HG02798 (cell line): Measurements from ENCODE around the gene SPDYE2.
A peak's percentile ranks its signal among the peaks of the same experiment; 100 is the strongest.
"Not testable (repeated sequence)": the region's sequence is repeated elsewhere in the genome, so short reads cannot be mapped to it uniquely, and the experiment has no call there.

Experiments used
- ATAC-seq: cut with Tn5 transposase; IDR thresholded peaks from one replicate; pipeline ENCODE4 v1.9.1; 2021; ENCODE audit warnings: mild to moderate bottlenecking; ENCODE audit not compliant: unreplicated experiment, poor library complexity

SPDYE2 gene, protein sequence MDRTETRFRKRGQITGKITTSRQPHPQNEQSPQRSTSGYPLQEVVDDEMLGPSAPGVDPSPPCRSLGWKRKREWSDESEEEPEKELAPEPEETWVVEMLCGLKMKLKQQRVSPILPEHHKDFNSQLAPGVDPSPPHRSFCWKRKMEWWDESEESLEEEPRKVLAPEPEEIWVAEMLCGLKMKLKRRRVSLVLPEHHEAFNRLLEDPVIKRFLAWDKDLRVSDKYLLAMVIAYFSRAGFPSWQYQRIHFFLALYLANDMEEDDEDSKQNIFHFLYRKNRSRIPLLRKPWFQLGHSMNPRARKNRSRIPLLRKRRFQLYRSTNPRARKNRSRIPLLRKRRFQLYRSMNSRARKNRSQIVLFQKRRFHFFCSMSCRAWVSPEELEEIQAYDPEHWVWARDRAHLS

DNA sequence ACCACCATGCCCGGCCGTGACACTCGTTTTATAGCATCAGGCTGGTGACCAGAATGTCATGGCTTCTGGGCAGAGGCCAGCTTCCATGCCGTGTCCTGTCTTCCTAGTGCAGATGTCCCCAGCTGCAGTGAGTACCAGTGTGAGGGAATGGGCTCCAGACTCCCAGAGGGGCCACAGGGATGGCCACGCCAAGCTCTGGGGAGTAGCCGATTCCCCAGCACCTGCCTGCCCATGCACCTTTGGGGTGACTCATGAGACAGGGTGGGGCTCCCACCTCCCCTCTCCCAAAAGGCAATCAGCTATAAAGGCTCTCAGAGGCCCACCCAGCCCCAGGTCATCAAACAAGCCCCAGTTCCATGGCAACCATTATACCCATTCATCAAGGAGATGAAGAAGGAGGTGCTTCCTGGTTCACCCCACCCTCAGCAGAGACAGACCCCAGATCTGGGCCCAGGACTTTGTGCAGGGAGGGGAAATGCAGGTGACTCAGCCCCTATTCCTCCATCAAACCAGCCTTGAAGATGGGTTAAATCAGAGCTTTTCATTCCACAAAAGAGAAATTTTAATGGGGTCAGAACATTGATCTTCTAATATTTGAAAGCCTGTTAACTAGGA lies at the start of gene SPDYE2:
SPDYE2 (plus strand) TSS at position 419 of the 615 bp plus-strand sequence. CDS start 2,030 bp downstream, outside the sequence.
- not testable (repeated sequence) for ATAC-seq

DNA sequence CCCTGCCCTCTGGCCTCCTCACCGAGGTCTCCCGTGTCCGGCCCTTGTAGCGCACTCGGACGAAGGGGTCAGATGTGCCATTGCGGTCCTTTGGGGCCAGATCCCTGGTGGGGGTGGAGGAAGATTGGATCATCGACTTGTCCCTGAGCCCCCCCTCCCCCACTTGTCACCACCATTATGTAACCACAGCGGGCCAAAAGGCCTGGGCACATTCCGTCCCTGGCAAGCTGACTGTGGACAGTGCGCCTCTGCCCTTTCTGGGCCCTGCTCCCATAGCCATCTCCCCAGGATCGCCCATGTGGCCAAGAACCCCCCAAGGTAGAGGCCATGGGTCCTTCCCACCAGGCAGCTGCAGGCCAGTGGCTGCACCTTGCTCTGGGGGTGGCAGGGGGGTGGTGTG lies 47.9 kb upstream of the SPDYE2 start:
- ATAC-seq = not testable (repeated sequence)

DNA sequence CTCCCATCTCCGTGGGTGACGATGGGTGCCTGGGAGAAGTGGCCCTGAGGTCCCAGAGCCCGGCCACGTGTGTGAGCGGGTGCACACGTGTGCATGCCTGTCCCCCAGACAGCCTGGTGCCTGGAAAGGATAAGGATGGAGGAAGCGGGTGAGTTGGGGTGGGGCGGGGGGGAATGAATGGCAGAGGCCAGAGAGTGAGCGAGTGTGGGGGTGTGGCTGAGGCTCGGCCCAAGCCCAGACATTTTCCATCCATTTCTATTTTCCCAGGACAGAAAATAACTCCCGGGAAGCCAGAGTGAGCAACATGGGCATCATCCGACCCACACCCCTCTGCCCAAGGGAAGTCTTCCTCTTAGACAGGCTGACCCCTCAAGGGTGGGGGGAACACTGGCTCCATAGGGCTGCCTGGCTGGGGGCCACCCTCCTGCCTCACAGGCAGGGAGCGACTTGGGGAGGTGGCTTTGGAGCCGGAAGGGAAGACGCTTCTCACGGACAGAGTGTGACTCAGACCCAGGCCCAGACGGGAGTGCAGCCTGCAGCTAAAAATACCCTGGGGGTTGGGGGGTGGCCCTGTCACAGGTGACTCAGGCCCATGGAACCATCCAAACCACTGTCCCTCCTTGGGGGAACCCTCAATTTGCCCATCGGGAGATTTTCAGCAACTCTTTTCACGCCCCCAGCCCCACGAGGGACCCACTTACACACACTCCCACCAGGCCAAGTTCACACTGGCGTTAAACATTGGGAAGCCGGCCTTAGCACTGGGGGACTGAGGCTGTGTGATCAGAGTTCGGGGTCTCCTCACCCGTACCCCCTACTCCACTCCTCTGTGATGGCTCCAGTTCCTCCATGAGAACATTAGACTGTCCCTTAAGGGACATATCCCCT lies 45.5 kb upstream of the SPDYE2 start:
- not testable (repeated sequence) for ATAC-seq

DNA sequence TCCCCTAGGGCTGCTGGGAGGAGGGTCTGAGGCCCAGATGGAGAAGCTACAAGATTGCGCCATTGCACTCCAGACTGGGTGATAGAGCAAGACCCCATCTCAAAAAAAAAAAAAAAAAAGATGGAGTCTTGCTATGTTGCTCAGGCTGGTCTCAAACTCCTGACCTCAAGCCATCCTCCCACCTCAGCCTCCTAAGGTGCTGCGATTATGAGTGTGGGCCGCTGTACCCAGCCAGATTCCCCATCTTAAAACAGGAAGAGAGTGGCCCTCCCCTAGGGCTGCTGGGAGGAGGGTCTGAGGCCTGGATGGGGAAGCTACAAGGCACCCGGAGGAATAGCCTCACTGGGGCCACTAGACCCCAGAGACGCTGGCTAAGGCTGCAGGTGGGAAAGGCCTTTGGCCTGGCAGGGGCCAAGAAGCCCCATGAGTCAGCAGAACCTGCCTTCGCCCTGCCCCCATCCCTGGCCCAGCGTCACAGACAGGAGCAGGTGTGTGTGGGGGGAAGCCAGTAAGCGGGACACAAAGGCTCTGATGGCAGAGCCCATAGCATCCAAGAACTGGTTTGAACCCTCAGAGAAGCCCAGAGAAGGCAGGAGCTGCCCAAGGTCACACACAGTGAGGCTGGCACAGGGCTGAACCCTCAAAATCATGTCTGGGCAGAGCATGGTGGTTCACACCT lies 43.5 kb upstream of the SPDYE2 start:
- ATAC-seq = not testable (repeated sequence)

DNA sequence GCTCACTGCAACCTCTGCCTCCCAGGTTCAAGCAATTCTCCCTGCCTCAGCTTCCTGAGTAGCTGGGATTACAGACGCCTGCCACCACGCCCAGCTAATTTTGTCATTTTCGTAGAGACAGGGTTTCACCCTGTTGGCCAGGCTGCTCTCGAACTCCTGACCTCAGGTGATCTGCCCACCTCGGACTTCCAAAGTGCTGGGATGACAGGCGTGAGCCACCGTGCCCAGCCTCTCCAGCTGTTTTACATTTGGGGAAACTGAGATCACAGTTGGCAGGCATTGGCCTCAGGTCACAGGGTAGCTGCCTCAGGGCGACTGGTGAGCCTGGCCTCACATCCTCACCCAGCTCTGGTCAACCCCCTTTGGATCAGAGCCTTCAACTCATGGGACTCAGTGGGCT lies 40.5 kb upstream of the SPDYE2 start:
- ATAC-seq = not testable (repeated sequence)

DNA sequence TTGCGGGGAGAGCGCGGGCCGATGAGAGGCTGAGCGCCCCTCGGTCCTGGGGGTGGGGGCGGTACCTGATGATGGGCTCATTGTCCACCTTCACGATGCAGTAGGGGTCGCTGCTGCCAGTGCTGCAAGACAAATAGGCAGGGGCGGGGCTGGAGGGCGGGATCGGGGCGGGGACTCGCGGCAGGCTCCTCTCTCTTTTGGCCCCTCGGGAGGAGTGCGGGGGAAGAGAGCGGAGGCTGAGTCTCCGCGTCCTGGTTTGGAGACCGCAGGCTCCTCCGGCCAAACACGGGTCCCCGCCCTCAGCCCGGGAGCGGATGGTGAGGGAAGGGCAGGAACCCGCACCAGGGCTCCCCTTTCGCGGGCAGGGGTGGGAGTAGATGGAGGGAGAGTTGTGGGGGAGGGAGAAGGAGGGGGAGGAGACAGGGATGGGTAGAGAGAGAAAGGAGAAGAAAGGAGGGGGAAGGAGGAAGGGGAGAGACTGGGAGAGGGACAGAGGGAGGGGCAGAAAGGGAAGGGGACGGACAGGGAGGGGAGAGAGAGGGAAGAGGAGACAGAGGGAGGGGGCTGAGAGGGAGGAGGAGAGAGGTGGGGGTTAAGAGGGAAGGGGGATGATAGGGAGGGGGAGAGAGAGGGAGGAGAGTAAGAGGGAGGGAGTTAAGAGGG lies 39.0 kb upstream of the SPDYE2 start:
- peak; percentile 43 for ATAC-seq

DNA sequence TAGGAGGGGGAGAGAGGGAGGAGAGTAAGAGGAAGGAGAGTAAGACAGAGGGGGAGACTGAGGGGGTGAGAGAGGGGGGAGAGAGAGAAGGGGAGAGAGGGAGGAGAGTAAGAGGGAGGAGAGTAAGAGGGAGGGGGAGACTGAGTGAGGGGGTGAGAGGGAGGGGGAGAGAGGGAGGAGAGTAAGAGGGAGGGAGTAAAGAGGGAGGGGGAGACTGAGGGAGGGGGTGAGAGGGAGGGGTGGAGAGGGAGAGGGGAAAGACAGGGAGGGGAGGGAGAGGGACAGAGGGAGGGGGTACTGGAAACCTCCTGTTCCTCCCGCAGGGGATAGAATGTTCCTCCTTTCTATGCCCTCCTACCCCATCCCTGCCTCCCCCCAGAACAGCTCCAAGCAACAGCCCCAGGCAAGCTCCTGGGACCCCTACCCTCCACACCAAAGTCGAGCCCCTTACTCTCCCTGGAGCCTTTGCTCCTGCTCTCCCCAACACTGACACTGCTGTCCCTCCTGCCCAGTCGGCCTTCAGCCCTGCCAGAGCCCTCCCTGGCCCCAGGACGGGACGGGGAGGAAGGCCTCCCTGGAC lies 38.3 kb upstream of the SPDYE2 start:
- ATAC-seq = not testable (repeated sequence)

DNA sequence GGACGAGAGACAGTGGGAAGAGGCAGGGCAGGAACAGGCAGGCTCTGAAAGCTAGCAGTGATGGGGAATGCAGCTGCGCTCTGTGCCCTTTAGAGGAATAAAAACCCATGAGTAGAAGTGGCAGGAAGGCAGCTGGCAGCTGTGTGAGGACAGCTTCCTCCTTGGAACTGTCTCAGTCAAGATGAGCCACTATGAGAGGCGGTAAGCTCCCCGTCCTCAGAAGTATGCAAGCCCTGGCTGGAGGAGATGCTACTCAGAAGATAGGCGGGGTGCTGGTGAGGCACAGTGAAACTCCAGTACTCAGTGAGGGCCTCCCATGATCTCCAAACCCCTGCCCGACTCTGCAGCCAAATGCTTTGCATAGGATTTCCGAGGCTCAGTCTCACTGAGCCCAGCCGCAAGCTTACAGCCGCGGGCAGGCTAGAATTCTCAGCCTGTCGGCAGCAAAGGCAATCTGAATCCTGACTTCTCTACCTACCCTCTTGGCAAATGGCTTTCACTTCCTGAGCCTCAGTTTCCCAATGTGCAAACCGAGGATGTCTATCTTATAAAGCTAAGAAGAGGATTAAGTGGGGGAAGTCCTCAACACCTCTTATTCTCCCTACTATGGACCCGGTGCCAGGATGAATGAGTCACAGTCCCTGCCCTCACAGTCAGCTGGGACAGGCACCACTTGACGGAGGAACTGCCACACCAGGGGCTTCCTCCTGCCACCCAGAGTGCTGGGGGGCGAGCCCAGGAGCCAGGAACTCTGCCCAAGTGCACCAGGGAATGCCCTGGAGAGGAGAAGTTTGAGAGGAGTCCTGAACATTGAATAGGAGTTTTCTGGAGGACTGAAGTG lies 35.9 kb upstream of the SPDYE2 start:
- peak; percentile 71 for ATAC-seq

DNA sequence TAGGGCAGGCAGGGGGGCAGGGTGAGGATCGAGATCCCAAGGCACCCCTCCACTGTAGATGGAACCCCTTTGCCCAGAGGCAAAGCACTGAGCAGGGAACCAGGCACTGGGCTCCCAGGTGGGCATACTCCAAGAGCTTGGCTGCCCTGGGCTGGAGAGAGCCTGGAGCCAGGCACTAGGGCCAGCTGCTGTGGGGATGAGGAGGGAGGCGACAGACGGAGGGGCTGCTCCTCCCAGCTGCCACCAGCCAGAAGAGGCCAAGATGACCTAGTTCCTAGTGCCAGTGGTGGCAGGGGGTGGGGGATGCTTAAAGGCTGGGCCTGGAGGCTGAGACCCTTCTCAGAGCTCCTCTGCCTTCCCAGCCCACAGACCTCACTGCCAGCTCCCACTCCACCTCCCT lies 35.1 kb upstream of the SPDYE2 start:
- not testable (repeated sequence) for ATAC-seq

DNA sequence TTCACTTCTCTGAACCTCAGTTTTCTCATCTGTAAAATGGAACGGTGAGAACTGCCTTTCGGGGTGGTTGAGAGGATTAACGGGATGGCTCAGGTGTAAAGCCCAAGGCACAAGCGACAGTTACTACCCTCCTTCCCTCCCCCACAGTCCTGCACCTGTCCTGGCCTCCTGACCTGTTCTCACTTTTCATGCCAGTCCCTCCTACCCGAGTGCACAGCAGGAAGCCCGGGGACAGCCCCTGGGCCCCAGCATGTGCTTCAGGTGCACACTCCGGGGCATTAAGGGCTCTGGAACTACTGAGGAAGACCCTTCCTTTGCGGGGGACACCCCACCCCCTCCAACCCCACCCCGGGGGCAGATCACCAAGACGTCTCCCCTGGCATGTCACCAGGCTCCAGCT lies 34.1 kb upstream of the SPDYE2 start:
- ATAC-seq = not testable (repeated sequence)

DNA sequence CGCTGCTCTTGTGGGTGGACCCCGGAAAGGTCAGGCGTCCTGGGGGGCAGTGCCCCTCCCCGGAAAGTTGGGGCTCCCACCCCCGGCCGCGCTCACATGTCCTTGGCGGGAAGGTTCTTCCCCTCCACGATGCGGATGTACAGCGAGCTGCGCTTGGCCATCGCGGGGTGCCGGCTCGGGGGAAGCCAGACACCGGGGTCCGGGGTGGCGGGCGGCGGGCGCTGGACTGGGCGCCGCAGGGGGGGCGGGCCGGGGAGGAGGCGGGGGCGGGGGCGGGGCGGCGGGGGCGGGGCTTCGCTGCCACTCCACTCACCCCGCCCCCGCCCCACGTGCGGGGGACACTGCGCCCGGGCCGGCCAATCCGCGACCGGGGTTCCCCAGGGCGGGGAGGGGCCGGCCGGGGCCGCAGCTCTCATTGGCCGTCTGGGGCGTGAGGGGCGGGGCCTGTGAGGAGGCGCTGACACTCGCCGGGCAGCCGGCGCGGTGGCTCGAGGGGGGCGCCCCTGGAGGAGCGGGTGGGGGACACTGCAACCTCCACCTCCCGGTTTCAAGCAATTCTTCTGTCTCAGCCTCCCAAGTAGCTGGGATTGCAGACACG lies 33.4 kb upstream of the SPDYE2 start, which contains the start of gene RASA4B:
RASA4B (minus strand) TSS at position 228 of the 598 bp plus-strand sequence; CDS start at position 161, 67 bp downstream.
- peak; percentile 83 for ATAC-seq

DNA sequence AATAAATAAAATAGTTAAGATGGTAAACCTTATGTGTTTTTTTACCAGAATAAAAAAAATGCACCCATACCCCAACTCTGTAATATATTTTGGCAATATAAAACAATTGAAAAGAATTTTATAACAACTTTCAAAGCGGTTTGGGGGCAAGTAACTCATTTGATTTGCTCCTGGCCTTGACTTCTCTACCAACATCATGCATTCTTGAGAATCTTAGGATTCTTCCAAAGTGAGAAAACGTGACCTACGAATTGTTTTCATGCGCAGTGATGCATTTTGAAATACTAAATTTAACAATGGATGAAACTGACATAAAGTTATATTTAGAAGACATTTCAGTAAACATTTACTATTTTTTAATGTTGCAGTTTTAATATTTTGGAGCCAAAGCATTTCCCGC lies 30.2 kb upstream of the SPDYE2 start:
- ATAC-seq = not testable (repeated sequence)

DNA sequence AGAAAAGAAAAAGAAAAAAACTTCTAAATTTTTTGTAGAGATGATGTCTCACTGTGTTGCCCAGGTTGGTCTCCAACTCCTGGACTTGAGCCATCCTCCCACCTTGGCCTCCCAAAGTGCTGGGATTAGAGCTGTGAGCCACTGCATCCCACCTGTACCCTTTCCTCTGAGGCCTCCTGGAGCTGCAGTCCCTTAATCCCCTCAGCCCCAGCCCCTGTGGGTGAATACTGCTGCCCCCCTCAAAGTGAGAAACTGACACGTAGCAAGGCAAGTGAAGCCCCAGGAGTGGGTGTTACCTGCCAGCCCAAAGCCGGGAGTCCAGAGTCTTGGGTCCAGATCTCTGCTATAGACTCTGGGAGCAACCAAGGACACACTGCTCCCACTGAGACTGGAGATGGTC lies 26.2 kb upstream of the SPDYE2 start:
- ATAC-seq = not testable (repeated sequence)

DNA sequence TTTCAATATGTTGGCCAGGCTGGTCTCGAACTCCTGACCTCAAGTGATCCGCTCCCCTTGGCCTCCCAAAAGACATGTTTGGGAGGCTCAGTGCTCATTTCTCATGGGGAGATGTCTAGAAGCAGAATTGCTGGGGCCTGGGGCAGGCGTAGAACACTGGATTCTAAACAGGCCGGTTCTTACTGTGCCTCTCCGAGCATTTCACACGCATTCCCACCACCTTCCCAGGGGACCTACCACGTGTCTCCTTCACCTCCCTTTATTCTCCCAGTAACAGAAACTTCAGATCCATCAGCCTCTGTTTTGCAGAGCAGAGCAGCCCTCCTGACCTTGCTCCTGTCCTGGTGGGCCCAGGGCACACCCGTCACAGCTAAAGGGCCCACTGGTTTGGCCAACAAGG lies 23.8 kb upstream of the SPDYE2 start:
- ATAC-seq = not testable (repeated sequence)

DNA sequence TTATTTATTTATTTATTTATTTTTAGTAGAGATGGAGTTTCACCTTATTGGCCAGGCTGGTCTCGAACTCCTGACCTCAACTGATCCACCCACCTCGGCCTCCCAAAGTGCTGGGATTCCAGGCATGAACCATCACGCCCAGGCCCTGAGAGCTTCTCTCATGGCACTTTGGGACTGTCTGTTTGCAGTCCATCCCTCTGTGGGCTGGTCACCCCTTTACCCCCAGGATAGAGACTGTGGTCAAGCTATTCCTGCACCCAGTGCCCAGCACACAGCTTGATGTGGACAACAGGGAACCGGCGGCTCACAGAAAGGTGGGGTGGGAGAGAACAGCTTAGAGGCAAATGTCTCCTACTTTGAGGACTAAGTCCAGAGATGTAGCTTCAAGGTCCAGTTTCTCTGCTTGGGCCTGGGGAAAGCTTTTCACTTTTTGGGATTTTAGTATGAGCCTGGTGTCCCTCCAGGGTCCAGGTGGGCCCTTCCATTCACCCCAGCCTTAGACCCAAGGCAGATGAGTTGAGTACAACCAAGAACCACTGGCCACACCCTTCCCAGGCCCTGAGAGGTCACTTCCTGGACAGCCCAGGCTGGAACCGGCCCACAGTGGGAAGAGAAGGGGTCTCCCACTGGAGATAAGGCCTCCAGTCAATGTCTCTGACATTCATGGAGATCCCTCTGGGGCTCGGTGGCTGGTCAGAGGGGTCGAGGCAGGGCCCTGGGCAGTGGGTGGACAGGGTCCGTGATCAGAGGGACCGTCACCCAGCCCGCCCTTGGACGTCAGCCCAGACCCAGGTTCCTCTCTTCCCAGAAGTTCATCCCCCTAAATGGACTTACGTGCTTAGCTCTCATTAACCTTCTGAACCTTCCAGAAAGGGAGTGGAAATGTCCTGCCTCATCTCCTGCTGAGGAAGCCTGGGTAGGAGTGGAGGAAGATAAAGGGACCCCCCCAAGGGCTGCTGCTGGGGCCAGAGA lies 22.9 kb upstream of the SPDYE2 start:
- not testable (repeated sequence) for ATAC-seq

DNA sequence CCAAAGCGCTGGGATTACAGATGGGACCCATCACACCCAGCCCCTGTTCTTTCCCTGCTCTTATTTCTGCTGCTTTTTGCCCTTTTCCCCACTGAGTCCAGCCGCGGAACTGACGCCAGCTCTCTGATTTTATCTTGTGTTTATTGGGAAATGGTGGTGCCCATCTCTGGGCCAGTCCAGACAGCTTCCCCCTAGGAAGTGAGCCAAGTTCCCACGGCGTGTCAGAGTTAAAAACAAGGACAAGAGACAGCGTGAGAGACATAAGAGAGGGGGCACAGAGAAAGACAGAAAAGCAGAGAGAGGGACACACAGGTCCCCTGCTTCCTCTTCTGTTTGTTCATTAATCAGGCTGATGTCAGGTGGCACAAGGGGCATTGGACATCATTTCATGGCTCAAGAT lies 19.4 kb upstream of the SPDYE2 start:
- ATAC-seq = not testable (repeated sequence)

DNA sequence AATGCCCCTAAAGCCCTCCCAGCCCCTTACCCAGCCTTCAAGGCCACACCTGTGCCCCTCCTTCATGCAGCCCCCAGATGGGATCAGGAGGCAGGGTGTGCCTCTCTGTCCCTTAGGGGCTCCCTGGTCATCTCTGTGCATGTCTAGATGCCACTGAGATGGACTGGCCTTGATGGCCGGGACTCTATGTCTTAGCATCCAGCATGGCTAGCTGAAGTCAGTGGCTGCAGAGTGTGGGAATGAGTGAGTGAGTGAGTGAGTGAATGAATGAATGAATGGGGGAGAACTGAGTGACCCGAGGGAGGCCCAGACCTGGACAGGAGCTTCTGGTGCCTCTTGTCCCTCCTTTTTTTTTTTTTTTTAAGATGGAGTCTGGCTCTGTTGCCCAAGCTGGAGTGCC lies 18.9 kb upstream of the SPDYE2 start:
- ATAC-seq = not testable (repeated sequence)
